ENCODE results near the gene TIMM10B. TPM values are rescaled to one million over a fixed set of nuclear protein-coding genes. Genes with fewer than 3 reads are reported as not detected.

The TIMM10B gene
- total and polyA plus RNA-seq, 2 of the 13 experiments (the other 11 are each of a cell fraction or from before 2014, with no cell fraction given): 34.9 to 39.5 TPM

- Histone ChIP-seq H3K9me3 (ENCODE audit: low read length) (no peaks in the 10 kb centered on the region), H3K4me3 (replicated peaks in 1 of 3; ENCODE audit: insufficient read depth in 1 of 3, low read depth in 2 of 3, low read length in 3 of 3) (no peak overlapping the region), H3K27me3 (ENCODE audit: control insufficient read depth in 1 of 2, insufficient read depth in 2 of 2, low read length in 2 of 2) (no peaks in the 10 kb centered on the region), H4K20me1 (ENCODE audit: insufficient read depth, low read length) (peaks cover 4% of the 10 kb centered on the region; the same call in 1 of the 2 replicates), H3K27ac (ENCODE audit: extremely low read length, insufficient read depth, low read length) (no peak overlapping the region), H3K4me1 (ENCODE audit: insufficient read depth, low read length) (no peaks in the 10 kb centered on the region), H3K36me3 (replicated peaks in 1 of 2; ENCODE audit: control insufficient read depth in 1 of 2, insufficient read depth in 2 of 2, low read length in 2 of 2) (no peaks in the 10 kb centered on the region; a peak in 2 of 5 replicates), H3K9ac (ENCODE audit: insufficient read depth, low read depth, low read length) (no peak overlapping the region), H2AFZ (ENCODE audit: low read length) (no peak overlapping the region), H3K4me2 (ENCODE audit: low read depth, low read length) (no peak overlapping the region), H3K79me2 (ENCODE audit: insufficient read depth, low read length) (no peaks in the 10 kb centered on the region)
- intact Hi-C loops (cut with micrococcal nuclease; ENCODE audit: unreplicated experiment): loop anchor here (1.0 to 5.0 kb wide), 5 partner anchors 71 to 175 kb away; partner anchors contain the start of genes ILK, MRPL17 and RRP8
- FAIRE-seq (peak; percentile 70), DNase-seq (ENCODE audit: low spot score) (peak; percentile 31), ATAC-seq (peak; percentile 46; the same call in 1 of the 3 replicates)
- in situ Hi-C loops (cut with HindIII; ENCODE audit: extremely low pct_ligation_motif_present, low pct_unique_long_range_greater_than_20kb): no loop called here
- no TSS peak for BruUV-seq (replicated peaks)
- WGBS (ENCODE audit: low lambda C conversion rate): 0% methylated on average over 1 of the region's 1 CpG
- ChIA-PET POLR2A (interaction anchor here (1.1 to 2.1 kb wide), 2 partner anchors 73 to 152 kb away, joined by 4 to 8 read pairs; partner anchors contain the start of gene MRPL17), CTCF (ENCODE audit: low intra/inter-chr PET ratio, low total read pairs) (interaction anchor here (0.7 to 2.3 kb wide), 5 partner anchors 135 to 226 kb away, joined by 3 to 16 read pairs (median 9); partner anchors contain the start of gene MRPL17)
- TF ChIP-seq HOXA9 (CRISPR knock-in tag; IDR thresholded peaks at IDR 0.05; ENCODE audit: borderline replicate concordance): no peak
- TF ChIP-seq MAF1 (CRISPR knock-in tag; IDR thresholded peaks at IDR 0.05; ENCODE audit: borderline replicate concordance): no peak
- no peak for TF ChIP-seq SMARCC2 (IDR thresholded peaks at IDR 0.05)
- no peak for TF ChIP-seq ZNF225 (CRISPR knock-in tag; IDR thresholded peaks at IDR 0.05)
- TF ChIP-seq MYC (CRISPR knock-in tag; IDR thresholded peaks at IDR 0.05; ENCODE audit: borderline replicate concordance): no peak
- TF ChIP-seq ZNF280D (CRISPR knock-in tag; IDR thresholded peaks at IDR 0.05): no peak
- no peak for TF ChIP-seq ZNF367 (CRISPR knock-in tag; IDR thresholded peaks at IDR 0.05; ENCODE audit: borderline replicate concordance)
- no peak for TF ChIP-seq NFIB (CRISPR knock-in tag; IDR thresholded peaks at IDR 0.05; ENCODE audit: borderline replicate concordance)
- TF ChIP-seq ARID3A (IDR thresholded peaks at IDR 0.05; ENCODE audit: low read depth, low read length): peak; percentile 96
- TF ChIP-seq ISL2 (CRISPR knock-in tag; IDR thresholded peaks at IDR 0.05): no peak
- no peak for TF ChIP-seq CBX1 (IDR thresholded peaks at IDR 0.05; ENCODE audit: low read depth)
- no peak for TF ChIP-seq HNF4A (CRISPR knock-in tag; IDR thresholded peaks at IDR 0.05)
- TF ChIP-seq ZKSCAN1 (IDR thresholded peaks at IDR 0.05; ENCODE audit: low read length): no peak
- no peak for TF ChIP-seq ZNF850 (CRISPR knock-in tag; conservative IDR thresholded peaks at IDR 0.05)
- TF ChIP-seq NR0B2 (CRISPR knock-in tag; IDR thresholded peaks at IDR 0.05): no peak
- TF ChIP-seq ZNF326 (CRISPR knock-in tag; IDR thresholded peaks at IDR 0.05; ENCODE audit: borderline replicate concordance): no peak
- no peak for TF ChIP-seq ZNF574 (CRISPR knock-in tag; IDR thresholded peaks at IDR 0.05)
Measured at GRCh38 chr11:6531267-6531752, 50.0 kb downstream of the TIMM10B start.
